Adipose tissue (tissue), 3 donors: ENCODE measurements around the gene ZNRF3. TPM values are rescaled to one million over a fixed set of nuclear protein-coding genes. Genes with fewer than 3 reads are reported as not detected.
"Not testable (repeated sequence)": the region's sequence is repeated elsewhere in the genome, so short reads cannot be mapped to it uniquely, and the experiment has no call there.

Experiments
- H3K27ac ChIP-seq: one replicate; pipeline ENCODE4 v1.5.1; 2013; ENCODE audit warnings: low read depth, low read length
- WGBS, 3 donors: extraction: QIAGEN DNeasy Blood & Tissue Kit; methylation state at CpG; one replicate each; pipeline ENCODE4 v1.1.7; 2013; 5-methylcytosine and 5-hydroxymethylcytosine counted together
- polyA plus RNA-seq, 3 donors: library from polyadenylated mRNA; stranded (reverse); fragments of 200-250 nt; gene quantifications; one replicate each; pipeline ENCODE4 v1.2.3, GENCODE V29; 2013
- donor health status: healthy with polysubstance abuse.
- donor health status: Bipolar disorder and iron deficiency.
- donor health status: healthy.

Gene ZNRF3
- polyA plus RNA-seq, 3 donors, result 1.2 to 3.9 (median 2.5) TPM

GRCh38 chr22:29037340-29037932, 154.1 kb downstream of the ZNRF3 start:
- WGBS, 3 donors, result 54 to 83% (median 79%) methylated on average over 4 of the region's 4 CpGs

GRCh38 chr22:29039148-29039547, 155.8 kb downstream of the ZNRF3 start:
- 68 to 88% (median 86%) methylated on average over 9 of the region's 9 CpGs for WGBS, 3 donors
- H3K27ac ChIP-seq, result no peak overlapping the region

More at GRCh38 chr22:29037340-29037932, 154.1 kb downstream of the ZNRF3 start:
- no peak overlapping the region for H3K27ac ChIP-seq

- not testable (repeated sequence) for H3K27ac ChIP-seq
- WGBS, 3 donors, result 89 to 96% (median 93%) methylated on average over 4 of the region's 4 CpGs
These were observed 156.3 kb downstream of the ZNRF3 start for GRCh38 chr22:29039684-29040083.

GRCh38 chr22:29040385-29041275, 157.3 kb downstream of the ZNRF3 start:
- 30 to 37% (median 36%) methylated on average over 9 of the region's 9 CpGs for WGBS, 3 donors
- H3K27ac ChIP-seq, result no peak overlapping the region

- H3K27ac ChIP-seq, result no peak overlapping the region
- WGBS, 3 donors, result 17 to 31% (median 27%) methylated on average over 2 of the region's 2 CpGs
These were observed 158.0 kb downstream of the ZNRF3 start for GRCh38 chr22:29041408-29041807.

- H3K27ac ChIP-seq, result no peak overlapping the region
- 76 to 91% (median 88%) methylated on average over 7 of the region's 7 CpGs for WGBS, 3 donors
These were observed 160.7 kb downstream of the ZNRF3 start for GRCh38 chr22:29043906-29044575.

- H3K27ac ChIP-seq, result no peak overlapping the region
- 81 to 91% (median 85%) methylated on average over 13 of the region's 13 CpGs for WGBS, 3 donors
These were observed 161.3 kb downstream of the ZNRF3 start for GRCh38 chr22:29044657-29045176.

- no peak overlapping the region for H3K27ac ChIP-seq
- WGBS, 3 donors, result 95 to 96% (median 96%) methylated on average over 25 to 31 of the region's 31 CpGs
These were observed 165.7 kb downstream of the ZNRF3 start for GRCh38 chr22:29048822-29049654.

- H3K27ac ChIP-seq, result no peak overlapping the region
- WGBS, 3 donors, result 87 to 95% (median 89%) methylated on average over 38 of the region's 38 CpGs
These were observed 166.4 kb downstream of the ZNRF3 start for GRCh38 chr22:29049655-29050263.

- no peak overlapping the region for H3K27ac ChIP-seq
- 92 to 95% (median 93%) methylated on average over 18 to 24 of the region's 24 CpGs for WGBS, 3 donors
These were observed 167.1 kb downstream of the ZNRF3 start for GRCh38 chr22:29050457-29050856.

GRCh38 chr22:29053048-29053702, 169.8 kb downstream of the ZNRF3 start:
- 89 to 96% (median 92%) methylated on average over 8 of the region's 8 CpGs for WGBS, 3 donors
- H3K27ac ChIP-seq, result no peak overlapping the region

- H3K27ac ChIP-seq, result no peak overlapping the region
- WGBS, 3 donors, result 77 to 82% (median 78%) methylated on average over 10 of the region's 10 CpGs
These were observed 170.9 kb downstream of the ZNRF3 start for GRCh38 chr22:29054251-29054767.

GRCh38 chr22:29055192-29055830, 171.9 kb downstream of the ZNRF3 start:
- H3K27ac ChIP-seq, result no peak overlapping the region
- WGBS, 3 donors, result 81 to 83% (median 81%) methylated on average over 14 of the region's 14 CpGs

- H3K27ac ChIP-seq, result no peak overlapping the region
- WGBS, 3 donors, result 94 to 99% (median 95%) methylated on average over 3 of the region's 3 CpGs
These were observed 173.1 kb downstream of the ZNRF3 start for GRCh38 chr22:29056472-29056871.

GRCh38 chr22:29060251-29060869, 177.0 kb downstream of the ZNRF3 start:
- H3K27ac ChIP-seq, result no peak overlapping the region
- 74 to 86% (median 74%) methylated on average over 12 of the region's 12 CpGs for WGBS, 3 donors

- 50 to 75% (median 54%) methylated on average over 7 of the region's 7 CpGs for WGBS, 3 donors
- no peak overlapping the region for H3K27ac ChIP-seq
These were observed 177.6 kb downstream of the ZNRF3 start for GRCh38 chr22:29060931-29061330.
